Measurements from ENCODE around the gene NHSL2. TPM values are rescaled to one million over a fixed set of nuclear protein-coding genes. Genes with fewer than 3 reads are reported as not detected.

Gene NHSL2
- total and polyA plus RNA-seq, 2 of the 13 experiments (the other 11 are each of a cell fraction or from before 2014, with no cell fraction given) = not detected

- TF ChIP-seq ZNF460 (CRISPR knock-in tag; IDR thresholded peaks at IDR 0.05; ENCODE audit: borderline replicate concordance) = no peak
- TF ChIP-seq MLXIP (CRISPR knock-in tag; IDR thresholded peaks at IDR 0.05; ENCODE audit: borderline replicate concordance) = no peak
- peak; percentile 88 for TF ChIP-seq ZNF687 (CRISPR knock-in tag; IDR thresholded peaks at IDR 0.05)
- no peak for TF ChIP-seq MXI1 (IDR thresholded peaks at IDR 0.05; ENCODE audit: borderline replicate concordance, low read depth, low read length)
- no peak for TF ChIP-seq ZBTB21 (CRISPR knock-in tag; IDR thresholded peaks at IDR 0.05)
- no peak for TF ChIP-seq THYN1 (CRISPR knock-in tag; IDR thresholded peaks at IDR 0.05; ENCODE audit: borderline replicate concordance, low read depth)
- no peak for TF ChIP-seq PPARG (CRISPR knock-in tag; conservative IDR thresholded peaks at IDR 0.05)
- TF ChIP-seq DPF2 (CRISPR knock-in tag; IDR thresholded peaks at IDR 0.05; ENCODE audit: borderline replicate concordance, low read depth) = no peak
- no peak for TF ChIP-seq ZNF468 (CRISPR knock-in tag; IDR thresholded peaks at IDR 0.05)
- TF ChIP-seq FOXP1 (IDR thresholded peaks at IDR 0.05) = no peak
- no peak for TF ChIP-seq FOXP1 (CRISPR knock-in tag; IDR thresholded peaks at IDR 0.05)
- TF ChIP-seq HIVEP1 (CRISPR knock-in tag; IDR thresholded peaks at IDR 0.05) = no peak
- TF ChIP-seq KDM5A (IDR thresholded peaks at IDR 0.05; ENCODE audit: borderline replicate concordance, low read length) = no peak
- no peak for TF ChIP-seq TBX3 (IDR thresholded peaks at IDR 0.05; ENCODE audit: borderline replicate concordance)
- TF ChIP-seq BORCS8-MEF2B (CRISPR knock-in tag; IDR thresholded peaks at IDR 0.05) = no peak
- TF ChIP-seq ARID5B (CRISPR knock-in tag; IDR thresholded peaks at IDR 0.05) = 0 out of 2 replicates have a peak, but pooled peaks have one; percentile 35
- peak; percentile 66 for TF ChIP-seq SPEN (CRISPR knock-in tag; IDR thresholded peaks at IDR 0.05; ENCODE audit: low read depth)
- peak; percentile 57; the same call in 1 of the 2 replicates for TF ChIP-seq JUN (CRISPR knock-in tag; IDR thresholded peaks at IDR 0.05)
Measured at GRCh38 chrX:72018277-72019112, 107.8 kb downstream of the NHSL2 start (continued).

All from HepG2 (cell line).